ENCODE results near the gene FAM149A.

Gene FAM149A

DNA sequence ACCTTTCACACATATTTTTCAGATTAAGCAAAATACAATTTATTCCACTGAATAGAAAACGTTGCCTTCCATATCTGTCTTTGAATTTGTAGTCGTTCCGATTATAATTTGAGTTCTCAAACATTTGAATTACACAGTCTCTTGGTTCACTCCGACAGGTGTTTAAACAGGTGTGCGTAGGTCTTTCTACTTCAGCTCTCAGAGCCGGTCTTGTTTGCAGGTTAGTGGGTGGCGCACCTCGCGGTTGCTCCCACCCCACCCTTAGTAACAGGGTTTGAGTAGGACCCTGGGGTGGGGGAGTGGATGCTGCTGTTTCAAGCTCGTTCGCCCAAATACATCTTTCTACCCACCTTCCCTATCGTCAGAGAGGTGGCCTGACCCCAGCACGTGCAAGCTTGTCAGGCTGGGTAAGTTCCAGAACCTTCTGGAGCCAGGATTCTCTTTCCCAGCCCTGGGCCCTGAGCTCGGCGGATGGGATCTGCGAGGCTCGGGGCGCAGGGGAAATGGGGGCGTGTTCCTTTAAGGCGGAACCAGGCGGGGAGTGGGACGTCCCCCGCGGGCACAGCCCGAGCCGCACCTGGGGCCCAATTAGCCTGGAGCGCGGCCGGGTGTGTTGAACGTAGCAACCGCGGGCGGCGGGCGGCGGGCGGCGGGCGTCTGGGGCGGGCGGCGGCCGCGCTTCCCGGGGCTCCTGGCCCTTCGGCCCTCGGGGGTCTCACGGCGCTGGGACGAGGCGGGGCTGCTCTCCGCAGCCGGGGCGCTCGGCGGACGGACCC, at the start of gene FAM149A:
Gene FAM149A (plus strand): TSS at position 591 of the 776 bp plus-strand sequence.
- in situ Hi-C loops (cut with MboI; ENCODE audit: low sequenced_read_pairs): no loop called here

DNA sequence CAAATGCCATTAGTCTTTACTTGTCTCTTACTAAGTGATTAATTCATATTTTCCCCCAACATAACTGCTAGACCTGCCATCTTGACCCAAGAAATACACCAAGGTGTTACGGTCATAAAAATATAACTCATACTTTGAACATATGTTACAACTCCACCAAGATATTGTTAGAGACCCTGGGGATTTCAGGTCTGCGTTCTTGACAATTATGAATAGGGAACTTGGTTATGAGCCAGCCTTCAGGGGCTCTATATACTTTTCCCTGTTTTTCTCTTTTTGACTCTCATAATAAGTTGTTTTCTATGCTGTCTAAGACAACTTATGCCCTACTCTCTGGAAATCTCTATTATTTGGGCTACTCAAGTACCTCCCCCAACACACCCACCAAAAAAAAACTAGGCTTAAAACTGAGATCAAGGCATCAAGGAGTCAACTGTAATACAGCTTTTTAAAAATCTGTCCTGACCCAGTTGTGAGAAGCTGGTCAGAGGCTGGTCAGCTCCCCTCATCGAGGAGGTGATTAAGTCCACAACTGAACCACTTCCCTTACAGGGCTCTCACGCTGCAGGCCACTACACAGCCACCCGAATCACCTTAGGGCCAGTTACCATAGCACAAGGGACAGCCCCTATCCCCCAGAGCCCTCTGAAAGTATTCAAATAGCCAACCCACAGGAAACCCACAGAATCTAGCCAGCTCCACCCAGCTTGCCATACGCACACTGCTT, 46.1 kb upstream of the FAM149A start:
- in situ Hi-C loops (cut with MboI; ENCODE audit: low sequenced_read_pairs): no loop called here

DNA sequence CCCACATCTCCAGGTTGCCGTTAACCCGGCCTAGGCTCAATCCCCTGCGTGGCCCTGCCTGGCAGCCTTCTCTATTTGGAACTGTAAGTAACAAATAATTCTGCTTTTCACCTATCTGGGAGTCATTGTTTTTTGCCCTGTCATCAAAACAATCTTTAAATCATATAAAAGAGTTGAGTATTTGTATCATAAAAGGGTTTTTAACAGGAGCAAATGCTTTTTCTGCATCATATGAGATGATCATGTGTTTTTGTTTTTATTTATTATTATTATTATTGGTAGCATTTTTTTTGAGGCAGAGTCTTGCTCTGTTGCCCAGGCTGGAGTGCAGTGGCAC, 45.6 kb upstream of the FAM149A start:
- in situ Hi-C loops (cut with MboI; ENCODE audit: low sequenced_read_pairs): no loop called here

DNA sequence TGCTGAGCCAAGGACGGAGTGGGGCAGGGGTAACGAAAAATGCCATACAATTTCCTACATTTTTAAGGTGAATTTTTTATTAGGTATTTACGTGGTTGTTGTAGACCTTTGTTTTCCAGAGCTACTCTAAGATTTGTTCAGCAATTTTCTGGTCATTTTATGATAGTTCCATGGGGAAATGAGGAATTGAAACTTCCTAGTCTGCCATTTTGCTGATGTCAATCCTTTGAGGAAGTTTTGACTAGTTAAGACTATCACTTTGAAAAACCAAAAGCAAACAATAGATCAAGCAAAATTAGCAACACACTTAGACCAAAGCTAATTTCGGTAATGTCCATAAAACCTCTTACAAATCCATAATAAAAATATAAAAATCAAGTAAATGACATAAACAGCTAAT, 42.6 kb upstream of the FAM149A start:
- in situ Hi-C loops (cut with MboI; ENCODE audit: low sequenced_read_pairs): no loop called here

DNA sequence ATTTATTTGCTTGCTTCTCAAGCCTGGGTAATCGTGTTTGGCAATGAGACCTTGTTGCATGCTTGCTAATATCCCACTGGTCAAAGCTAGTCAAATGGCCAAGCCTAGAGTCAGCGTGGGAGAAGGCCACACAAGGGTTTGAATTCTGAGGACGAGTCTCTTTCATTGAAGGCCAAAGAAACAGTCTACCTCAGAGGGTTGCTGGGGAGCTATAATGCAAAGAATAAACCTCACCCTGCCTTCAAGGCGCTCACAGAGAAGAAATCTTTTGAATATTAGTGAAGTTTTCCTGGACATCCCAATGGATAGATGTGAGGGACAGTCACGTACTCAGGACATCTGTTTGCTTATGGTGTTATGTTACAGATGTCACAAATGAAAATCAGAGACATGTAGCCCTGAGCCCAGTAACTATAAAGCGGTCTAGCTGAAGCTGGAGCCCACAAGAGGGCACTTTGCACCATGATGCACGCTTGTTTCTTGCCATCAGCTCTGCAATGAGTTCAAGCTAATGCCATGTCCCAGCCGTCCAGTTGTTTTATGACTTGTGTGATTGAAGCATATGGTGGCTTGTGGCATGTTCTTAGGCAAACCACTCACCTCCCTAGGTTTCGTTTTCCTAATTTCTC, 36.6 kb upstream of the FAM149A start:
- in situ Hi-C loops (cut with MboI; ENCODE audit: low sequenced_read_pairs): no loop called here

DNA sequence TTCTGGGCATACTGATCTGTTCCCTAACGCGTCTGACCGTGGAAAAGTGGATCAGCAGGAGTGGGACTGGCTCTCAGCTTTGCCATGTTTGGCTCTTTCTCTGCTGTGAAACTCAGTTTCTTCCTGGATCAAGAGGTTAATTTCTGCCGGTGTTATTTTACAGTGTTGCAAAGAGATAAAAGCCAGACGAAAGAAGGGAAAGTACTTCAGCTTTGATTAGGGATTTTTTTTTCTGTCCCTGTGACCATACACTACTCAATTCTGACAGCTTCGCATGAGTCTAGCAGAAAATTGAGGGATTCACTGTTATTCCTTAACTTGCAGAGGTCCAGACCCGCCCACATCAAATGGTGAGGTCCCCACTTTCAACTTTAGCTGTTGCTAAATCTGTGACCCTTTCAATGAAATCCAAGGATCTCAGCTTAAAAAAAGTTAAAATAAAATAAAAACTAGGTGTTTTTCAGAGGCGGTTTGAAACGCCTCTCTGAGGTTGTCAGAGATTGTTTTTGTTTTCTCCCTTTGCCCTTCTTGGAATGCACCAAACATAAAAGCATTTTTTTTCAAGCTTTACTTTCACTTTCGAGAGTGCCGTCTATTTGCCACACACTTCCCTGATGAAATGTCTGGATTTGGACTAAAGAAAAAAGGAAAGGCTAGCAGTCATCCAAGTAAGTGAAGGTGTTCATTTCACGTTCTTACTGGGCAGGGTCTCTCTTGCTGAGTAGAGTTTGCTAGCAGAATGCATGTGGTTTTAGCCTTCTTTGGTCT, 35.7 kb upstream of the FAM149A start, which contains the start of gene TLR3:
Gene TLR3 (plus strand): TSS at position 576 of the 768 bp plus-strand sequence. CDS start 7,464 bp downstream, outside the sequence.
- in situ Hi-C loops (cut with MboI; ENCODE audit: low sequenced_read_pairs): no loop called here

DNA sequence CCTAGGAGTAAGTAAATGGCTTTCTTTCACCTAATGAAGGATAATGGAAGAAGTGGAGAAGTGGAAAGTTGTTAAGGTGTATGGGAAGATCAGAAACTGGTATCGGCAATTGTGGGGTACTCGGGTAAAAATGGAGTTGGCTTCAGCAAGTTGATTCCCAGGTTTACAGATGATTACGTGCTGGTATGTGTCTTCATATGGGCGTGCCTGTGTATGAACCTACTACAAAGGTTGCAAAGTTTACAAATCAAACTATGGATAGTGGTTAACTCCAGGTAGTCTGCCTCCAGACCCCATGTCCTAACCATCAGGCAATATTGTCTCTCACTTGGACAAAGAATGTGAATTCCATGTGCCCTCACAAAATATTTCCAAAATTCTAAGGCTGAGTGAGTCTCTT, 34.8 kb upstream of the FAM149A start:
- in situ Hi-C loops (cut with MboI; ENCODE audit: low sequenced_read_pairs): no loop called here

DNA sequence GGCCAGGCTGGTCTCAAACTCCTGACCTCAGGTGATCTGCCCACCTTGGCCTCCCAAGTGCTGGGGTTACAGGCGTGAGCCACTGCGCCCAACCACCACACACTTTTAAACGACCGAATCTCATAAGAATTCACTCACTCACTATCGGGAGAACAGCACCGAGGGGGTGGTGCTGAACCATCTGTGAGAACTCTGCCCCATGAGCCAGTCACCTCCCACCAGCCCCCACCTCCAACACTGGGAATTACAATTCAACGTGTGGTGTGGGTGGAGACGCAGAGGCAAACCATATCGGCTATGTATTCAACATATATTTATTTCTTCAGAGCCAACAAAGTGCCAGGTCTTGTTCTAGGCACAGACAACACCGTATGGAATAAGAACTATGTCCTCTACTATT, 32.0 kb upstream of the FAM149A start:
- in situ Hi-C loops (cut with MboI; ENCODE audit: low sequenced_read_pairs): no loop called here

DNA sequence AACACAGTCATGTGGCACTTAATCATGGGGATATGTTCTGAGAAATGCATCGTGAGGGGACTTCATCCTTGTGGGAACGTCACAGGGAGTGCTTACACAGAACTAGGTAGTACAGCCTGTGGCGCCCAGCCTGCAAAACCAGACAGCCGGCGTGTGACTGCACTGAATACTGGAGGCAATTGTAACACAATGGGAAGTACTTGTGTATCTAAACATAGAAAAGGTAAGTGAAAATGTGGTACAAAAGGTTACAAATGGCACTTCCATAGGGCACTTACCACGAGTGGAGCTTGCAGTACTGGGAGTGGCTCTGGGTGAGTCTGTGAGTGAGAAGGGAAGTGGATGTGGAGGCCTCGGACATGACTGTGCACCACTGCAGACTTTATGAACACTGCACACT, 30.3 kb upstream of the FAM149A start:
- in situ Hi-C loops (cut with MboI; ENCODE audit: low sequenced_read_pairs): no loop called here

DNA sequence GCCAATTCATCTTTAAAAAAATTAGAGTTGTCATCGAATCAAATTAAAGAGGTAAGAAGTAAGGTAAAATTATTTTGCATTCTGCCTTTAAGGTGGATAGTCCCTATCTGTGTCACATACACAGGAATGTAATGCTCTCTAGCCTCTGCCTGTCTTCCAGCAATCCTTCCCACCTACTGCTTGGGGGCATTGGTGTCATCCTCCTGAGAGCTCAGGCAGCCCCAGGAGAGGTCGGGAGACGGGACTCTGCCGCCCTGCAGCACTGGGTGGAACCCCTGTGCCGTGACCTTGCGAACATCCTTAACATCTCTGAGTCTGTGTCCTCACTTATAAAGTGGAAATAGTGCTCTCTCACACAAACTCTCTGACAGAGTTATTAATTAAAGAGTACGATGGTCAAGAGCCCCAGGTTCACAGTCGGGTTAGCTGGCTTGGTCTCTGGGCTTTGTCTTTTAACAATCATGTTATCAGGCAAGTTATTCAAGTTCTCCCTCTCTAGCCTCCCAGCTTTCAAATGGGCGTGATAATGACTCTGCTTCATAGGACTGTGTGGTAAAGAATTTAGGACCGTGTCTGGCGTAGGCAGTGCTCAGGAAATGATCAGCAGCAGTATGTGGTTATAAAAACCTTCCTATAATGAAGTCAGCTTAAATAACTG, 25.4 kb upstream of the FAM149A start:
- in situ Hi-C loops (cut with MboI; ENCODE audit: low sequenced_read_pairs): no loop called here

DNA sequence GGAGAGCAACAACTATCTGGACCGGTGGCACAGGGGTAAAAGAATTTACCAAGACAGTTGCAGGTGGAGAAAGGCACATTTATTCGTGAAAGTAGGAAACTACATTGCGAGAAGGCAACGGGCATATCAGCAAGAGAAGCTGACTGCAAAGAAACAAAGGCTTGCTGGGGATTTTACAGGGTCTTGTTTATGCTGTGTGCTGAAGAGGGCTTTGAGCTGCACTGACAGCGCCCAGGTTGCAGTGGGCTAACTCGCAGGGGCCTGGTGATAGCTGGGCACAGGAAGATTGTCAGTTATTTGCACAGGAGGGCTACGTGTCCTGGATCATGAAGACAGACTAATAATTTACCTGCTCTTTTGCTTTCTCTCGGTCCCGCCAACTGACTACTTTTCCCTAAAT, 24.8 kb upstream of the FAM149A start:
- in situ Hi-C loops (cut with MboI; ENCODE audit: low sequenced_read_pairs): no loop called here

DNA sequence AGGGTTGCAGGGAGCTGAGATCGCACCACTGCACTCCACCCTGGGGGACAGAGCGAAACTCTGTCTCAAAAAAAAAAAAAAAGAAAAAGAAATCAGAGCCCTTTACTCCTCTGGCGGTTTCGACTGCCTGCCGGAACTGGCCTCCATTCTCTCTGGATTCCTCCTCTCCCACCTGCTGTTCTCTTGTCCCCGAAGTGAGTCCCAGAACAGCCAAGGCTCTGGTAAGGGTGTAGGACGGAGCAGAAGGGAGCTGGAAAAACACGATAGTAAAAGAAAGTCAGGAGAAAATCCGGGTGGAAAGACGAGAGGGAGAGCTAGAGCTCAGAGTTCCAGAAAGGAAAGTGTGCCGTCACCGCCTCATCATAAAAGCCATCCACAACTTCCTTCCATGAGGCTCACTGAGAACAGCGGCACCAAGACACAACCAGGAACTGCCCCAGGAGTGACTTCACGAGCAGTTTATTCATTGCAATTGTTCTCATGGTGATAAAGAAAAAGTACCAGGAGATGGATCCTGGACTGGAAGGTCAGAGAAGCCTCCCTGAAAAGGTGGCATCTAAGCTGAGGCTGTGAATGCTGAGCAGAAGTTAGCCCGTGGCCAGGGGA, 23.2 kb upstream of the FAM149A start:
- in situ Hi-C loops (cut with MboI; ENCODE audit: low sequenced_read_pairs): no loop called here

DNA sequence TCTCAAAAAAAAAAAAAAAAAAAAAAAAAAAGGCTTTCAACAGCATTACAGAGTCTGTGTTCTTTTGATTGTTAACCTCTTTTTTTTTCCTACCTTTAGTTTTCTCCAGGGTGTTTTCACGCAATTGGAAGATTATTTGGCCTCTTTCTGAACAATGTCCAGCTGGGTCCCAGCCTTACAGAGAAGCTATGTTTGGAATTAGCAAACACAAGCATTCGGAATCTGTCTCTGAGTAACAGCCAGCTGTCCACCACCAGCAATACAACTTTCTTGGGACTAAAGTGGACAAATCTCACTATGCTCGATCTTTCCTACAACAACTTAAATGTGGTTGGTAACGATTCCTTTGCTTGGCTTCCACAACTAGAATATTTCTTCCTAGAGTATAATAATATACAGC, 22.3 kb upstream of the FAM149A start:
- in situ Hi-C loops (cut with MboI; ENCODE audit: low sequenced_read_pairs): no loop called here

DNA sequence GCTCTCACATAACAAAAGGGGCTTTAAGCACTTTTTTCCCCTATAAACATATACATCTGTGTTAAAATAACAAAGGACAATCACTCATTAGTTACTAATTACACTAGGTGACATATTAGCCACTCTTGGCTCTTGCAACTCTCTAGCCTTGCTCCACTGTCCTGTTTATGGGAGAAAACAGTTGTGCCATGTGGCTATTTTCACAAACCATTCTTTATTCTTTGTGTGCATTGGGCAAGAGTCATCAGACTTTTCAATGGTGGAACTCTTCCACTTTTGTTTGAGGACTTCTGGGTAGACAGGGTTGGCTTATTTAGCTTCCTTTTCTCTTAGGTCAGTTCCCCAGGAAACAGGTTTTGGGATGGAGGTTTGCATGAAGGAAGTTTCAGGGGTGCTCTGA, 16.0 kb upstream of the FAM149A start:
- in situ Hi-C loops (cut with MboI; ENCODE audit: low sequenced_read_pairs): no loop called here

DNA sequence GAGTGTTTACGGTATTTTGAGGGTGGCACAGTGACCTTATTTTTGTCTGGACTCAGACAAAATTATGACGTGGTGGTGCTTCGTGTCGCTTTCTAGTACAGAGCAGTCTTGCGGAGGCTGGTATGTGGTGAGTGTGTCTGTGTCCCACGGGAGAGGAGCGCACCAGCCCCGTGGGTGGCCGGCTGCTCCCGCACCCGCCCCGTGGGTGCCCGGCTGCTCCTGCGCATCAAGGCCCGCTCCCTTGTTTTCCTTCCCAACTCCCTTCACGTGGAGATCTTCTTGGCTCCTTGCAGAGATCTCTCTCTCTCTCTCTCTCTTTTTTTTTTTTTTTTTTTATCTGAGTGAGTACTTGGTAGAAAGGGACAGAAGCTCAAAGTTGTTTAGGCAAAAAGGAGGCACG, 12.2 kb upstream of the FAM149A start:
- in situ Hi-C loops (cut with MboI; ENCODE audit: low sequenced_read_pairs): no loop called here

DNA sequence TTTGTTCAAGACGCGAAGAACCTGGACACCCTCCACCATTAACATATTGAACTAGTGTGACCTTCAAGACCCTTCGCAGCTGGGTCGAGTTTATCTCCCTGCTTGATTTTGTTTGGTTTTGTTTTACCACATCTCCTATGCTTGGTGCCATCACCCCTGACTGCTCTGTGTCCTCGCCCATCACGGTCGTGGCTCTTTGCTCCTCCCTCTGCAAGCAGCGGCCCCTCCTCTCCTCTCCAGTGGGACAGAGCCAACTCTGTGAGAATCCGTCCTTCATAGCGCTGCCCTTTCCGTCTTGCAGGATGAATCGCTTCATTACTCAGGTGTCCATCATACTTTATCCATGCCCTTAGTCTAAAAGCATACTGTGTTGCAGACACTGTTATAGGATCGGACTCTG, 9.1 kb upstream of the FAM149A start:
- in situ Hi-C loops (cut with MboI; ENCODE audit: low sequenced_read_pairs): no loop called here

DNA sequence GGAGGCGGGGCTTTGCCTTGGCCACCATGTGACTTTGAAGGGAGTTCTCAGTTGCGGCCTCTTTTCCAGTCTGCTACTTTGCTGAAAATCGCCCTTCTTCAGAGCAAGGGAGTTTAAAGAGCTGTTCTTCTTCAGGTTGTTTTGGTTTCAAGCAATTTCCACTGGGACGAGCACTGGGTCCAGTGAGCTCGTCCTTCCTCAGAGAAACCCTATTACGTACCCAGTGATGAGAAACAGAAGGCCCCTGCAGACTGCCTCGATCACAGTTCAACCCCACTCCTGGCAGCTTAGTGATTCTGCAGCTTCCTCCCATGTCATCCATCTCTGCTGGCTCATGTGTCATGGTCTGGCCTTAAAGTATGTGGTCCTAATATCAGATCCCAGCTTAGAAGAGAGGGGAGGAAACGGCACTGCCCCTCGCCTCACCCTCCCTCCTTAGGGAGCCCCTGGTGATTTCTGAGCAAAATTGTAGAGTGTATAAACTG, 7.8 kb upstream of the FAM149A start:
- in situ Hi-C loops (cut with MboI; ENCODE audit: low sequenced_read_pairs): no loop called here

DNA sequence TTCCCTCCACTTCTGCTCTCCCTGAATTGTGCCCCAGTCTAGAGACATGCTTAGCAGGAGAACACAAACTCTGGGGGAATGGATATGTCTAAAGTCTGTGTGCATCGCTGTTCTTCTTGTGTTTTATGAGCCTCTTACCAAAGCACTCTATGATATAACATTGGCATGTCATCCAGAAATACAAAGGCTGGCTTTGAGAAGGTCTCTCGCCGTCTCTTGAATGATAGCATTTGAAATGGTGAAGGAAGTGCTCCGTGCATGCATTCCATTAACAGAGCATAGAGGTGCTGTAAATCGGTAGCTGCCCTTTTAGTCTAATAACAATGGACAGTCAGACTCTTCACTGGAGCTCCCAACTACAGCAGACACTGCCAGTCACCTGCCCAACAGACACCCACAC, 7.1 kb upstream of the FAM149A start:
- in situ Hi-C loops (cut with MboI; ENCODE audit: low sequenced_read_pairs): no loop called here

DNA sequence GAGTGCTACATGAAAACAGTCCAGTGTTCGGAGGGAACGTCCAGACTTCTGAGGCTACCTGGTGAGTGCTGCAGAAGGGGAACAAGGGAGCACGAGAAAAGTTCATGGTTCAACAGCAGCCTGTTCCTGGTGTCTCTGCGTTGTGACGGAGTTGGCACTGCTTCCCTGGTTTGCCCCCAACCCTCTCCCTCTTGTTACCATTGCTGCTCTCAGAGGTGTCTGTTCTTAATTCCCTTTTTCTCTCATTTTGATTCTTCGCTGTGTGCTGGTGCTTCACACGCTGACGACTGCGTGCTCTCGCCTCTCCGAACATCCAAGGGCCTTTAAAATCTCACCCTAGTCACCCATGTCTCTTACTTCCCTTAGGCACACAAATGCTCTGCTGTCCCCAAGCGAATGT, 1.6 kb upstream of the FAM149A start:
- in situ Hi-C loops (cut with MboI; ENCODE audit: low sequenced_read_pairs): no loop called here

Measured in hTERT RPE-1 (cell line).